Measurements from ENCODE around the gene ROBO4. TPM values are rescaled to one million over a fixed set of nuclear protein-coding genes. Genes with fewer than 3 reads are reported as not detected.

The ROBO4 gene
- total and polyA plus RNA-seq, 2 donors (not counting 1 experiment from before 2014, with no cell fraction given), result not detected

- H3K9me3 ChIP-seq (ENCODE audit: control extremely low read depth in 1 of 3, control insufficient read depth in 2 of 3, insufficient read depth in 1 of 3, low read length in 2 of 3), result no peaks in the 10 kb centered on the region
- H3K79me2 ChIP-seq (ENCODE audit: control insufficient read depth, insufficient read depth, low read length), result no peaks in the 10 kb centered on the region
- H3K27me3 ChIP-seq (replicated peaks in 1 of 4; ENCODE audit: control extremely low read depth in 1 of 4, control insufficient read depth in 3 of 4, insufficient read depth in 4 of 4, low read length in 3 of 4), result peaks cover 0 to 3% (median 0%) of the 10 kb centered on the region in 4 experiments
- no CpG with 5 or more reads among the region's 1 CpG for WGBS (ENCODE audit: insufficient coverage)
- H3K4me1 Mint-ChIP-seq, result no peaks in the 10 kb centered on the region
- no peaks in the 10 kb centered on the region for H4K20me1 ChIP-seq (ENCODE audit: control insufficient read depth, insufficient read depth, low read length, poor library complexity, severe bottlenecking)
- H3K4me3 Mint-ChIP-seq, result no peak overlapping the region
- TF ChIP-seq EZH2 (IDR thresholded peaks at IDR 0.05; ENCODE audit: borderline replicate concordance, insufficient read depth, low read depth, low read length, poor library complexity, severe bottlenecking), result no peak
- DNase-seq (no peak), ATAC-seq (ENCODE audit: low read depth) (no peak)
- H3K4me1 ChIP-seq (ENCODE audit: control insufficient read depth in 2 of 2, insufficient read depth in 2 of 2, low read length in 2 of 2), result no peaks in the 10 kb centered on the region
- POLR2A ChIA-PET, result no interaction called here
- intact Hi-C loops (cut with micrococcal nuclease), result no loop called here
- no peak overlapping the region for H3K27ac ChIP-seq (ENCODE audit: low read length in 2 of 2)
- no peak overlapping the region for H3K9ac ChIP-seq (ENCODE audit: low read length)
- H3K4me3 ChIP-seq (ENCODE audit: control extremely low read depth in 1 of 5, extremely low read depth in 1 of 5, insufficient read depth in 1 of 5, low read depth in 2 of 5, low read length in 4 of 5), result no peak overlapping the region
- H3K27me3 Mint-ChIP-seq, result peaks cover 44% of the 10 kb centered on the region
- H3K9me3 Mint-ChIP-seq (ENCODE audit: insufficient read depth), result no peaks in the 10 kb centered on the region
- H3K36me3 ChIP-seq (replicated peaks in 1 of 2; ENCODE audit: control extremely low read depth in 1 of 2, control insufficient read depth in 1 of 2, extremely low read depth in 1 of 2, insufficient read depth in 2 of 2, low read length in 1 of 2), result no peaks in the 10 kb centered on the region
- H3K4me2 ChIP-seq (replicated peaks; ENCODE audit: low read depth, low read length, poor library complexity, severe bottlenecking), result no peak overlapping the region
- H2AFZ ChIP-seq (ENCODE audit: insufficient read depth, low read depth, low read length, poor library complexity, severe bottlenecking), result no peak overlapping the region
- CTCF ChIA-PET, result no interaction called here
- H3K27ac Mint-ChIP-seq, result no peak overlapping the region
Measured at GRCh38 chr11:124902616-124903015, 5.0 kb upstream of the ROBO4 start.

DNA sequence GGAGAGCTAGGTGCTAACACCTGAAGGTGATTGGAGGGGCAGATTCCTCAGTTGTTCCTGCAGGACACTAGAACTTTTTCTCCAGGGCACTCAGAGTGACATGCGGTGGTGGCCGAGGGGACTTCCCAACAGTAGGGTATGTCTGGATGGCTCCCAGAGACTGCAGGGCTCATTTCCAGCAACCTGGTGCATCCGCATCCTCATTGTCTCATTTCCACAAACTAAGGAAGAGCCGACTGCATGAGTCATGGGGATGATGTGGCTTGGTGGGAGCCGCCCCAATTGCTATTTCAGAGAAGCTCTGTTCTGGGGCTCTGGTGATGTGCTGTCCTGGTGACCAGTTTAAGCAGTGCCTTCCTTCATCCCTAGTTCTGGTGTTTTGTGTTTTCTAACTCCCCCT, 2.8 kb upstream of the ROBO4 start:
- Histone ChIP-seq H3K27ac (ENCODE audit: low read length in 2 of 2) (no peak overlapping the region), H3K79me2 (ENCODE audit: control insufficient read depth, insufficient read depth, low read length) (no peaks in the 10 kb centered on the region), H4K20me1 (ENCODE audit: control insufficient read depth, insufficient read depth, low read length, poor library complexity, severe bottlenecking) (no peaks in the 10 kb centered on the region), H3K4me3 (ENCODE audit: control extremely low read depth in 1 of 5, extremely low read depth in 1 of 5, insufficient read depth in 1 of 5, low read depth in 2 of 5, low read length in 4 of 5) (no peak overlapping the region), H3K27me3 (replicated peaks in 1 of 4; ENCODE audit: control extremely low read depth in 1 of 4, control insufficient read depth in 3 of 4, insufficient read depth in 4 of 4, low read length in 3 of 4) (peaks cover 0 to 3% (median 0%) of the 10 kb centered on the region in 4 experiments), H3K36me3 (replicated peaks in 1 of 2; ENCODE audit: control extremely low read depth in 1 of 2, control insufficient read depth in 1 of 2, extremely low read depth in 1 of 2, insufficient read depth in 2 of 2, low read length in 1 of 2) (no peaks in the 10 kb centered on the region), H3K9me3 (ENCODE audit: control extremely low read depth in 1 of 3, control insufficient read depth in 2 of 3, insufficient read depth in 1 of 3, low read length in 2 of 3) (no peaks in the 10 kb centered on the region), H3K4me1 (ENCODE audit: control insufficient read depth in 2 of 2, insufficient read depth in 2 of 2, low read length in 2 of 2) (no peaks in the 10 kb centered on the region), H3K4me2 (replicated peaks; ENCODE audit: low read depth, low read length, poor library complexity, severe bottlenecking) (no peak overlapping the region), H3K9ac (ENCODE audit: low read length) (no peak overlapping the region), H2AFZ (ENCODE audit: insufficient read depth, low read depth, low read length, poor library complexity, severe bottlenecking) (no peak overlapping the region)
- H3K4me3 Mint-ChIP-seq, result no peak overlapping the region
- DNase-seq (no peak), ATAC-seq (ENCODE audit: low read depth) (no peak)
- 94% methylated on average over 2 of the region's 5 CpGs for WGBS (ENCODE audit: insufficient coverage)
- ChIA-PET CTCF (no interaction called here), POLR2A (no interaction called here)
- peaks cover 49% of the 10 kb centered on the region for H3K27me3 Mint-ChIP-seq
- no peaks in the 10 kb centered on the region for H3K9me3 Mint-ChIP-seq (ENCODE audit: insufficient read depth)
- H3K4me1 Mint-ChIP-seq, result no peaks in the 10 kb centered on the region
- intact Hi-C loops (cut with micrococcal nuclease), result no loop called here
- H3K27ac Mint-ChIP-seq, result no peak overlapping the region
- TF ChIP-seq EZH2 (IDR thresholded peaks at IDR 0.05; ENCODE audit: borderline replicate concordance, insufficient read depth, low read depth, low read length, poor library complexity, severe bottlenecking), result no peak
- TF ChIP-seq, protein P1, sequence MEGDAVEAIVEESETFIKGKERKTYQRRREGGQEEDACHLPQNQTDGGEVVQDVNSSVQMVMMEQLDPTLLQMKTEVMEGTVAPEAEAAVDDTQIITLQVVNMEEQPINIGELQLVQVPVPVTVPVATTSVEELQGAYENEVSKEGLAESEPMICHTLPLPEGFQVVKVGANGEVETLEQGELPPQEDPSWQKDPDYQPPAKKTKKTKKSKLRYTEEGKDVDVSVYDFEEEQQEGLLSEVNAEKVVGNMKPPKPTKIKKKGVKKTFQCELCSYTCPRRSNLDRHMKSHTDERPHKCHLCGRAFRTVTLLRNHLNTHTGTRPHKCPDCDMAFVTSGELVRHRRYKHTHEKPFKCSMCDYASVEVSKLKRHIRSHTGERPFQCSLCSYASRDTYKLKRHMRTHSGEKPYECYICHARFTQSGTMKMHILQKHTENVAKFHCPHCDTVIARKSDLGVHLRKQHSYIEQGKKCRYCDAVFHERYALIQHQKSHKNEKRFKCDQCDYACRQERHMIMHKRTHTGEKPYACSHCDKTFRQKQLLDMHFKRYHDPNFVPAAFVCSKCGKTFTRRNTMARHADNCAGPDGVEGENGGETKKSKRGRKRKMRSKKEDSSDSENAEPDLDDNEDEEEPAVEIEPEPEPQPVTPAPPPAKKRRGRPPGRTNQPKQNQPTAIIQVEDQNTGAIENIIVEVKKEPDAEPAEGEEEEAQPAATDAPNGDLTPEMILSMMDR (IDR thresholded peaks at IDR 0.05), result no peak
